ENCODE results near the gene MCUR1. TPM values are rescaled to one million over a fixed set of nuclear protein-coding genes. Genes with fewer than 3 reads are reported as not detected.
"Not testable (repeated sequence)": the region's sequence is repeated elsewhere in the genome, so short reads cannot be mapped to it uniquely, and the experiment has no call there.

The MCUR1 gene
- total and polyA plus RNA-seq, 4 donors = 8.0 to 42.1 (median 20.6) TPM

DNA sequence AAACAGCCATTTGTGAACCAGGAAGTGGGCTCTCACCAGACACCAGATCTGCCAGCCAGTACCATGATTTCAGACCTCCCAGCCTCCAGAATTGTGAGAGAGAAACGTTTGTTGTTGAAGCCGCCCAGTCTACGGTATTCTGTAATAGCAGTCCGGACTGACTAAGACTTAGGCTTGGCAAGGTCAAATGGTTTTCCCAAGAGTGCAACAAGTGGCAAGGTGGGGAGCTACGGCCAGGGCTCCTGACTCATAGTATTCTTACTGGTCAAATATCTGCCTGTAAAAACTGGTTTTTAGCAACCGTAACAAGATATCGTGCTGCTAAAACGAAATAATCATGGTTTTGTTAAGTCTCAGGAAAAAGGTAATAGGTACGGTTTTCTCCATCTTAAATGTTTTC lies 37.8 kb downstream of the MCUR1 start:
- TF ChIP-seq, protein P1, sequence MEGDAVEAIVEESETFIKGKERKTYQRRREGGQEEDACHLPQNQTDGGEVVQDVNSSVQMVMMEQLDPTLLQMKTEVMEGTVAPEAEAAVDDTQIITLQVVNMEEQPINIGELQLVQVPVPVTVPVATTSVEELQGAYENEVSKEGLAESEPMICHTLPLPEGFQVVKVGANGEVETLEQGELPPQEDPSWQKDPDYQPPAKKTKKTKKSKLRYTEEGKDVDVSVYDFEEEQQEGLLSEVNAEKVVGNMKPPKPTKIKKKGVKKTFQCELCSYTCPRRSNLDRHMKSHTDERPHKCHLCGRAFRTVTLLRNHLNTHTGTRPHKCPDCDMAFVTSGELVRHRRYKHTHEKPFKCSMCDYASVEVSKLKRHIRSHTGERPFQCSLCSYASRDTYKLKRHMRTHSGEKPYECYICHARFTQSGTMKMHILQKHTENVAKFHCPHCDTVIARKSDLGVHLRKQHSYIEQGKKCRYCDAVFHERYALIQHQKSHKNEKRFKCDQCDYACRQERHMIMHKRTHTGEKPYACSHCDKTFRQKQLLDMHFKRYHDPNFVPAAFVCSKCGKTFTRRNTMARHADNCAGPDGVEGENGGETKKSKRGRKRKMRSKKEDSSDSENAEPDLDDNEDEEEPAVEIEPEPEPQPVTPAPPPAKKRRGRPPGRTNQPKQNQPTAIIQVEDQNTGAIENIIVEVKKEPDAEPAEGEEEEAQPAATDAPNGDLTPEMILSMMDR (IDR thresholded peaks at IDR 0.05; ENCODE audit: control extremely low read depth, extremely low read depth) = no peak
- H3K4me1 ChIP-seq (ENCODE audit: control insufficient read depth in 5 of 5, insufficient read depth in 5 of 5, low read length in 5 of 5) = no peaks in the 10 kb centered on the region
- WGBS, 2 donors = 89 to 94% methylated on average over 9 of the region's 9 CpGs

DNA sequence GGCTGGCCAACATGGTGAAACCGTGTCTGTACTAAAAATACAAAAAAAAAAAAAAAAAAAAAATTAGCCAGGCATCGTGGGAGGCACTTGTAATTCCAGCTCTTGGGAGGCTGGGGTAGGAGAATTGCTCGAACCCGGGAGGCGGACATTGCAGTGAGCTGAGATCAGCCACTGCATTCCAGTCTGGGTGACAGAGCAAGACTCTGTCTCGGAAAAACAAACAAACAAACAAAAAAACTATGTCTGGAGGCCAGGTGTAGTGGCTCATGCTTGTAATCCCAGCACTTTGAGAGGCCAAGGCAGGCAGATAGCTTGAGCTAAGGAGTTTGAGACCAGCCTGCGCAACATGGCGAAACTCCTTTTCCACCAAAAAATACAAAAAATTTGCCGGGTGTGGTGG lies 38.9 kb downstream of the MCUR1 start:
- not testable (repeated sequence) for H3K36me3 ChIP-seq (ENCODE audit: control insufficient read depth in 4 of 4, insufficient read depth in 4 of 4, low read length in 4 of 4); DNase-seq; H3K27ac ChIP-seq (ENCODE audit: low read depth in 1 of 2, low read length in 1 of 2); H3K27me3 ChIP-seq (ENCODE audit: control insufficient read depth in 3 of 3, insufficient read depth in 3 of 3, low read length in 2 of 3); H3K4me1 ChIP-seq (ENCODE audit: control insufficient read depth in 5 of 5, insufficient read depth in 5 of 5, low read length in 5 of 5); H3K9ac ChIP-seq (ENCODE audit: insufficient read depth in 1 of 2, low read length in 2 of 2); H3K4me3 ChIP-seq; ATAC-seq (ENCODE audit: insufficient read depth, low FRiP score); H3K9me3 ChIP-seq (ENCODE audit: control insufficient read depth in 4 of 4, insufficient read depth in 3 of 4, low read length in 3 of 4)
- WGBS, 2 donors = 92 to 98% methylated on average over 9 of the region's 9 CpGs

More for the DNA sequence above, 37.8 kb downstream of the MCUR1 start:
- ATAC-seq (ENCODE audit: insufficient read depth, low FRiP score) = no peak
- Histone ChIP-seq H3K27ac (ENCODE audit: low read depth in 1 of 2, low read length in 1 of 2) (no peak overlapping the region), H3K9me3 (ENCODE audit: control insufficient read depth in 4 of 4, insufficient read depth in 3 of 4, low read length in 3 of 4) (no peaks in the 10 kb centered on the region), H3K9ac (ENCODE audit: insufficient read depth in 1 of 2, low read length in 2 of 2) (no peak overlapping the region), H3K27me3 (ENCODE audit: control insufficient read depth in 3 of 3, insufficient read depth in 3 of 3, low read length in 2 of 3) (no peaks in the 10 kb centered on the region), H3K4me3 (no peak overlapping the region), H3K36me3 (ENCODE audit: control insufficient read depth in 4 of 4, insufficient read depth in 4 of 4, low read length in 4 of 4) (no peaks in the 10 kb centered on the region)
- no peak for DNase-seq

DNA sequence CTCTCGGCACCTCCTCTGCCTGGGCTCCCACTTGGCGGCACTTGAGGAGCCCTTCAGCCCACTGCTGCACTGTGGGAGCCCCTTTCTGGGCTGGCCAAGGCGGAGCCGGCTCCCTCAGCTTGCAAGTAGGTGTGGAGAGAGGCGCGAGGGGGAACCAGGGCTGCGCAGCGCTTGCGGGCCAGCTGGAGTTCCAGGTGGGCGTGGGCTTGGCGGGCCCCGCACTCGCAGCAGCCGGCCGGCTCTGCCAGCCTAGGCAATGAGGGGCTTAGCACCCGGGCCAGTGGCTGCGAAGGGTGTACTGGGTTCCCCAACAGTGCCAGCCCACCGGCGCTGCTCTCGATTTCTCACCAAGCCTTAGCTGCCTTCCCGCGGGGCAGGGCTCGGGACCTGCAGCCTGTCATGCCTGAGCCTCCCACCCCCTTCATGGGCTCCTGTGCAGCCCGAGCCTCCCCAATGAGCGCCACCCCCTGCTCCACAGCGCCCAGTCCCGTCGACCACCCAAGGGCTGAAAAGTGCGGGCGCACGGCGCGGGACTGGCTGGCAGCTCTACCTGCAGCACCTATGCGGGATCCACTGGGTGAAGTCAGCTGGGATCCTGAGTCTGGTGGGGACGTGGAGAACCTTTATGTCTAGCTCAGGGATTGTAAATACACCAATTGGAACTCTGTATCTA lies 41.9 kb downstream of the MCUR1 start:
- not testable (repeated sequence) for H3K27ac ChIP-seq (ENCODE audit: low read depth in 1 of 2, low read length in 1 of 2); H3K4me1 ChIP-seq (ENCODE audit: control insufficient read depth in 5 of 5, insufficient read depth in 5 of 5, low read length in 5 of 5); ATAC-seq (ENCODE audit: insufficient read depth, low FRiP score); H3K9ac ChIP-seq (ENCODE audit: insufficient read depth in 1 of 2, low read length in 2 of 2); DNase-seq; H3K27me3 ChIP-seq (ENCODE audit: control insufficient read depth in 3 of 3, insufficient read depth in 3 of 3, low read length in 2 of 3); H3K9me3 ChIP-seq (ENCODE audit: control insufficient read depth in 4 of 4, insufficient read depth in 3 of 4, low read length in 3 of 4); H3K36me3 ChIP-seq (ENCODE audit: control insufficient read depth in 4 of 4, insufficient read depth in 4 of 4, low read length in 4 of 4); H3K4me3 ChIP-seq
- WGBS, 2 donors = 97 to 99% methylated on average over 35 of the region's 35 CpGs

DNA sequence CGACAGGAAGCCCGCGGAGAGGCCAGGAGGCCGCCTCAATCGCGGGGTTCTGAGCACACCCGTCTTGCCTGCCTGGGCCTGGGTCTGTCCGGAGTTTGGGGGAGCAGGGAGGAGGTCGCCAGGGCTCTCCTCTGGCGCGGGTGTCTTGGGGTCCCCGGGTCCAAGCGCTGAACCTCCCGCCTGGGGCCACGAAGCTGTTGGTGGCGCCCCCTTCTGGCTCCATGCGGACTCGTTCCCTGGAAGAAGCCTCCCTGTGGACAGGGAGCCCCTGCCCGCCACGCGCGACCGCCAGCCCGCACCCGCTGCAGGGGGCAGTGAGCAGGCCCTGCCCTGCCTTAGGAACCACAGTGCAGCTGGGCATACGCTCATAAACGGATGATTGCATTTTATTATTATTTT lies 44.7 kb downstream of the MCUR1 start:
- TF ChIP-seq, protein P1 (IDR thresholded peaks at IDR 0.05; ENCODE audit: control extremely low read depth, extremely low read depth) = no peak
- H3K9me3 ChIP-seq (ENCODE audit: control insufficient read depth in 4 of 4, insufficient read depth in 3 of 4, low read length in 3 of 4) = no peaks in the 10 kb centered on the region
- no peak overlapping the region for H3K9ac ChIP-seq (ENCODE audit: insufficient read depth in 1 of 2, low read length in 2 of 2)
- 86 to 94% methylated on average over 27 of the region's 27 CpGs for WGBS, 2 donors
- no peaks in the 10 kb centered on the region for H3K36me3 ChIP-seq (ENCODE audit: control insufficient read depth in 4 of 4, insufficient read depth in 4 of 4, low read length in 4 of 4)
- ATAC-seq (ENCODE audit: insufficient read depth, low FRiP score) = no peak
- H3K27ac ChIP-seq (ENCODE audit: low read depth in 1 of 2, low read length in 1 of 2) = no peak overlapping the region
- H3K4me1 ChIP-seq (ENCODE audit: control insufficient read depth in 5 of 5, insufficient read depth in 5 of 5, low read length in 5 of 5) = peaks cover 0 to 10% (median 2%) of the 10 kb centered on the region in 5 donors
- H3K27me3 ChIP-seq (ENCODE audit: control insufficient read depth in 3 of 3, insufficient read depth in 3 of 3, low read length in 2 of 3) = no peaks in the 10 kb centered on the region
- no peak overlapping the region for H3K4me3 ChIP-seq
- no peak for DNase-seq

All from lung (tissue), 12 donors.